ENCODE results near the gene CECR2. TPM values are rescaled to one million over a fixed set of nuclear protein-coding genes. Genes with fewer than 3 reads are reported as not detected.

CECR2 gene
- total and polyA plus RNA-seq, 4 donors: 0.08 to 2.1 (median 0.37) TPM

DNA sequence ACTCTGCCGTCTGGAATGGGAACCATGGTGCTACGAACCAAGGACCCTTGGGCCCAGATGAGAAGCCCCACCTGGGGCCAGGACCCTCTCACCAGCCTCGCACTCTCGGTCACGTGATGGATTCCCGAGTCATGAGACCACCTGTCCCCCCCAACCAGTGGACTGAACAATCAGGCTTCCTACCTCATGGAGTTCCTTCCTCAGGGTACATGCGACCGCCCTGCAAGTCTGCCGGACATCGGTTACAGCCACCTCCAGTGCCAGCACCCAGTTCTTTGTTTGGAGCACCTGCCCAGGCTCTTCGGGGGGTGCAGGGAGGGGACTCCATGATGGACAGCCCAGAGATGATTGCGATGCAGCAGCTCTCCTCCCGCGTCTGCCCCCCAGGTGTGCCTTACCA, 173.2 kb downstream of the CECR2 start:
- intact Hi-C loops (cut with DNase I): loop anchor here in 1 of 2 donors (10.0 kb wide), 1 partner anchor 62 kb away; no protein-coding TSS in a partner anchor
- no peak overlapping the region for H3K4me3 ChIP-seq (ENCODE audit: low read length in 2 of 2)
- H3K27ac ChIP-seq (ENCODE audit: low read depth in 1 of 2, low read length in 2 of 2): no peak overlapping the region
- no peak for DNase-seq
- no peak for ATAC-seq (ENCODE audit: low FRiP score)
- no peaks in the 10 kb centered on the region for H3K9me3 ChIP-seq (ENCODE audit: control insufficient read depth, low read length)
- H3K27me3 ChIP-seq (ENCODE audit: control insufficient read depth in 1 of 2, insufficient read depth in 2 of 2, low read length in 1 of 2): no peaks in the 10 kb centered on the region
- no peaks in the 10 kb centered on the region for H3K4me1 ChIP-seq (ENCODE audit: control insufficient read depth in 1 of 2, insufficient read depth in 2 of 2, low read length in 2 of 2)
- WGBS, 2 donors: 95 to 96% methylated on average over 14 of the region's 14 CpGs
- H3K36me3 ChIP-seq (ENCODE audit: control insufficient read depth in 1 of 2, insufficient read depth in 2 of 2, low read length in 1 of 2): no peaks in the 10 kb centered on the region

GRCh38 chr22:17548010-17548755, 178.9 kb downstream of the CECR2 start:
- Histone ChIP-seq H3K27ac (ENCODE audit: low read depth in 1 of 2, low read length in 2 of 2) (no peak overlapping the region), H3K4me1 (ENCODE audit: control insufficient read depth in 1 of 2, insufficient read depth in 2 of 2, low read length in 2 of 2) (no peaks in the 10 kb centered on the region), H3K27me3 (ENCODE audit: control insufficient read depth in 1 of 2, insufficient read depth in 2 of 2, low read length in 1 of 2) (no peaks in the 10 kb centered on the region), H3K9me3 (ENCODE audit: control insufficient read depth, low read length) (no peaks in the 10 kb centered on the region), H3K36me3 (ENCODE audit: control insufficient read depth in 1 of 2, insufficient read depth in 2 of 2, low read length in 1 of 2) (no peaks in the 10 kb centered on the region), H3K4me3 (ENCODE audit: low read length in 2 of 2) (no peak overlapping the region)
- no peak for ATAC-seq (ENCODE audit: low FRiP score)
- intact Hi-C loops (cut with DNase I): loop anchor here in 1 of 2 donors (10.0 kb wide), 1 partner anchor 57 kb away; no protein-coding TSS in a partner anchor
- 95% methylated on average over 23 of the region's 23 CpGs for WGBS, 2 donors
- peak in 1 of 2 donors; percentile 41 for DNase-seq

DNA sequence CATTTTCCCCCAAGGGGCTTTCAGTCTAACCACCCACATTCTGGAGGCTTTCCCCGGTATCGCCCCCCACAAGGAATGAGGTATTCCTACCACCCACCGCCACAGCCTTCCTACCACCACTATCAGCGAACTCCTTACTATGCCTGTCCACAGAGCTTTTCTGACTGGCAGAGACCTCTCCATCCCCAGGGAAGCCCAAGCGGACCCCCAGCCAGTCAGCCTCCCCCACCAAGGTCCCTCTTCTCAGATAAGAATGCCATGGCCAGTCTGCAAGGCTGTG, 179.4 kb downstream of the CECR2 start:
- 94 to 97% methylated on average over 5 of the region's 5 CpGs for WGBS, 2 donors
- intact Hi-C loops (cut with DNase I): loop anchor here in 1 of 2 donors (10.0 kb wide), 1 partner anchor 56 kb away; no protein-coding TSS in a partner anchor

DNA sequence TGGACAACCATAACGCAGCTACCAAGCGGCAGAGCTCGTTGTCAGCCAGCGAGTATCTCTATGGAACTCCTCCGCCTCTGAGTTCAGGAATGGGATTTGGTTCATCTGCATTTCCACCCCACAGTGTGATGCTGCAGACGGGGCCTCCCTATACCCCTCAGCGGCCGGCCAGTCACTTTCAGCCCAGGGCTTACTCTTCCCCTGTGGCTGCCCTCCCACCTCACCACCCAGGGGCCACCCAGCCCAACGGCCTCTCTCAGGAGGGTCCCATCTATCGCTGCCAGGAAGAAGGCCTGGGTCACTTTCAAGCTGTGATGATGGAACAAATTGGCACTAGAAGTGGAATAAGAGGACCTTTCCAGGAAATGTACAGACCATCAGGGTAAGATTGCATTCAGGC, 179.9 kb downstream of the CECR2 start:
- H3K9me3 ChIP-seq (ENCODE audit: control insufficient read depth, low read length): no peaks in the 10 kb centered on the region
- no peak overlapping the region for H3K4me3 ChIP-seq (ENCODE audit: low read length in 2 of 2)
- H3K4me1 ChIP-seq (ENCODE audit: control insufficient read depth in 1 of 2, insufficient read depth in 2 of 2, low read length in 2 of 2): no peaks in the 10 kb centered on the region
- 93 to 97% methylated on average over 10 of the region's 10 CpGs for WGBS, 2 donors
- DNase-seq: peak in 1 of 2 donors; percentile 46
- H3K27ac ChIP-seq (ENCODE audit: low read depth in 1 of 2, low read length in 2 of 2): no peak overlapping the region
- no peaks in the 10 kb centered on the region for H3K36me3 ChIP-seq (ENCODE audit: control insufficient read depth in 1 of 2, insufficient read depth in 2 of 2, low read length in 1 of 2)
- intact Hi-C loops (cut with DNase I): loop anchor here in 1 of 2 donors (10.0 kb wide), 1 partner anchor 56 kb away; no protein-coding TSS in a partner anchor
- H3K27me3 ChIP-seq (ENCODE audit: control insufficient read depth in 1 of 2, insufficient read depth in 2 of 2, low read length in 1 of 2): no peaks in the 10 kb centered on the region
- ATAC-seq (ENCODE audit: low FRiP score): no peak

More for the DNA sequence above, 179.4 kb downstream of the CECR2 start:
- Histone ChIP-seq H3K4me1 (ENCODE audit: control insufficient read depth in 1 of 2, insufficient read depth in 2 of 2, low read length in 2 of 2) (no peaks in the 10 kb centered on the region), H3K27me3 (ENCODE audit: control insufficient read depth in 1 of 2, insufficient read depth in 2 of 2, low read length in 1 of 2) (no peaks in the 10 kb centered on the region), H3K27ac (ENCODE audit: low read depth in 1 of 2, low read length in 2 of 2) (no peak overlapping the region), H3K4me3 (ENCODE audit: low read length in 2 of 2) (no peak overlapping the region), H3K9me3 (ENCODE audit: control insufficient read depth, low read length) (no peaks in the 10 kb centered on the region), H3K36me3 (ENCODE audit: control insufficient read depth in 1 of 2, insufficient read depth in 2 of 2, low read length in 1 of 2) (no peaks in the 10 kb centered on the region)
- no peak for ATAC-seq (ENCODE audit: low FRiP score)
- DNase-seq: peak in 1 of 2 donors; percentile 40

DNA sequence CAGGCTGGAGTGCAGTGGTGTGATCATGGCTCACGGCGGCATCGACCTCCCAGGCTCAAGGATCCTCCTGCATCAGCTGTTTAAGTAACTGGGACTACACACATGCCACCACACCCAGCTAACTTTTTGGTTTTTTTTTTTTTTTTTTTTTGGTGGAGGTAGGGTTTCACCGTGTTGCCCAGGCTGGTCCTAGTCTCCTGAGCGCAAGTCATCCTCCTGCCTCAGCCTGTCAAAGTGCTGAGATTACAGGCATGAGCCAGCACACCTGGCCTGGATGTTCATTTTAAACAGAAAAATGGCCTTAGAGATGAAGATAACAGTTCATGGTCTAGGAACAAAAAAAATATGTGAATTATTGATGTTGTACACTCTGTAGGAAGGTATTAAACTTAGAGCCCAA, 180.4 kb downstream of the CECR2 start:
- no peak overlapping the region for H3K4me3 ChIP-seq (ENCODE audit: low read length in 2 of 2)
- no peak for DNase-seq
- no peaks in the 10 kb centered on the region for H3K36me3 ChIP-seq (ENCODE audit: control insufficient read depth in 1 of 2, insufficient read depth in 2 of 2, low read length in 1 of 2)
- ATAC-seq (ENCODE audit: low FRiP score): no peak
- no peaks in the 10 kb centered on the region for H3K4me1 ChIP-seq (ENCODE audit: control insufficient read depth in 1 of 2, insufficient read depth in 2 of 2, low read length in 2 of 2)
- WGBS, 2 donors: 91 to 93% methylated on average over 5 of the region's 5 CpGs
- H3K27ac ChIP-seq (ENCODE audit: low read depth in 1 of 2, low read length in 2 of 2): no peak overlapping the region
- H3K27me3 ChIP-seq (ENCODE audit: control insufficient read depth in 1 of 2, insufficient read depth in 2 of 2, low read length in 1 of 2): no peaks in the 10 kb centered on the region
- H3K9me3 ChIP-seq (ENCODE audit: control insufficient read depth, low read length): no peaks in the 10 kb centered on the region
- intact Hi-C loops (cut with DNase I): loop anchor here in 1 of 2 donors (10.0 kb wide), 1 partner anchor 55 kb away; no protein-coding TSS in a partner anchor

DNA sequence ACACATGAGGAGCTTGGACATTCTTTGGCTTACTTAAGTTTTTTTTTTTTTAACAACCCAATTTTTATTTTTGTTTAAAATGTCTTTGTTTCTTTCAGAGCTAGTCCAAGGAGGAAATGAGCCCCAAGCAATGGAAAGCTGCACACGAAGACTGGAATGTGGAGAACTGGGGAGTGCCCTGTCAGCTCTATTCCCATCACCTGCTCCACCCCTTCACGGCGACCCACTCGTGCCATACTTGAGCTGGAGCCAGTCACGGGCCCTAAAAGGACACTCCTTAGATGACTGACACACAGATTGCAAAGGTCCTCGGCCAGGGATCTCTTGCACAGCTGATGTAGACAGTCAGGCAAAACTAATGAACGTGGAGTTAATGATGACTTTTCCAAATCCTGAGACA, 183.5 kb downstream of the CECR2 start:
- WGBS, 2 donors: 27 to 30% methylated on average over 7 of the region's 7 CpGs
- no peaks in the 10 kb centered on the region for H3K4me1 ChIP-seq (ENCODE audit: control insufficient read depth in 1 of 2, insufficient read depth in 2 of 2, low read length in 2 of 2)
- intact Hi-C loops (cut with DNase I): no loop called here
- no peak for ATAC-seq (ENCODE audit: low FRiP score)
- H3K27me3 ChIP-seq (ENCODE audit: control insufficient read depth in 1 of 2, insufficient read depth in 2 of 2, low read length in 1 of 2): no peaks in the 10 kb centered on the region
- no peaks in the 10 kb centered on the region for H3K36me3 ChIP-seq (ENCODE audit: control insufficient read depth in 1 of 2, insufficient read depth in 2 of 2, low read length in 1 of 2)
- no peak overlapping the region for H3K27ac ChIP-seq (ENCODE audit: low read depth in 1 of 2, low read length in 2 of 2)
- no peak overlapping the region for H3K4me3 ChIP-seq (ENCODE audit: low read length in 2 of 2)
- DNase-seq: peak in 1 of 2 donors; percentile 40
- no peaks in the 10 kb centered on the region for H3K9me3 ChIP-seq (ENCODE audit: control insufficient read depth, low read length)

- Histone ChIP-seq H3K27me3 (ENCODE audit: control insufficient read depth in 1 of 2, insufficient read depth in 2 of 2, low read length in 1 of 2) (no peaks in the 10 kb centered on the region), H3K4me1 (ENCODE audit: control insufficient read depth in 1 of 2, insufficient read depth in 2 of 2, low read length in 2 of 2) (no peaks in the 10 kb centered on the region), H3K4me3 (ENCODE audit: low read length in 2 of 2) (no peak overlapping the region), H3K27ac (ENCODE audit: low read depth in 1 of 2, low read length in 2 of 2) (no peak overlapping the region), H3K9me3 (ENCODE audit: control insufficient read depth, low read length) (no peaks in the 10 kb centered on the region), H3K36me3 (ENCODE audit: control insufficient read depth in 1 of 2, insufficient read depth in 2 of 2, low read length in 1 of 2) (no peaks in the 10 kb centered on the region)
- DNase-seq: no peak
- intact Hi-C loops (cut with DNase I): no loop called here
- 90 to 91% methylated on average over 4 of the region's 4 CpGs for WGBS, 2 donors
- ATAC-seq (ENCODE audit: low FRiP score): no peak
Observed at GRCh38 chr22:17554814-17555213, 185.6 kb downstream of the CECR2 start.

- DNase-seq: no peak
- Histone ChIP-seq H3K36me3 (ENCODE audit: control insufficient read depth in 1 of 2, insufficient read depth in 2 of 2, low read length in 1 of 2) (no peaks in the 10 kb centered on the region), H3K4me1 (ENCODE audit: control insufficient read depth in 1 of 2, insufficient read depth in 2 of 2, low read length in 2 of 2) (no peaks in the 10 kb centered on the region), H3K4me3 (ENCODE audit: low read length in 2 of 2) (no peak overlapping the region), H3K27ac (ENCODE audit: low read depth in 1 of 2, low read length in 2 of 2) (no peak overlapping the region), H3K27me3 (ENCODE audit: control insufficient read depth in 1 of 2, insufficient read depth in 2 of 2, low read length in 1 of 2) (no peaks in the 10 kb centered on the region), H3K9me3 (ENCODE audit: control insufficient read depth, low read length) (no peaks in the 10 kb centered on the region)
- intact Hi-C loops (cut with DNase I): no loop called here
- no peak for ATAC-seq (ENCODE audit: low FRiP score)
- 85 to 90% methylated on average over 10 of the region's 10 CpGs for WGBS, 2 donors
Observed at GRCh38 chr22:17559188-17559587, 189.9 kb downstream of the CECR2 start.
